ENCODE results near the gene CRYBA1. TPM values are rescaled to one million over a fixed set of nuclear protein-coding genes. Genes with fewer than 3 reads are reported as not detected.

The CRYBA1 gene
- total and polyA plus RNA-seq, 2 of the 8 experiments (the other 6 are each of a cell fraction or from before 2014, with no cell fraction given): not detected

DNA sequence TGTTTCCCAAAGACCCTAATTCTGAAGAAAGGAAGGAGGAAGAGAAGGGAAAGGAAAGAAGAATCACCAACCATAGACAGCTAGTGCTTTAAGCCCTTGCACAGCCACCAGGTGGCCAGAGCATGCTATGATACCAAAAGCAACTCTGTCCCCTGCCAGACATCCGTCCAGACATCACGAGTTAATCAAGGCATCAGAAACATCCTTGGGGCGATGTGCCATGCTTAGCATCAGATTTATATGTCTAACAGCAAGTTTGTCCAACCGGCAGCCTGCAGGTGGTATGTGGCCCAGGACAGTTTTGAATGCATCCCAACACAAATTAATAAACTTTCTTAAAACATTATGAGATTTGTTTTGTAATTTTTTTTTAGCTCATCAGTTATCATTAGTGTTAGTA lies 2.9 kb upstream of the CRYBA1 start:
- no peak overlapping the region for H3K27ac ChIP-seq (ENCODE audit: low read depth, low read length)
- H3K18ac ChIP-seq (ENCODE audit: extremely low read depth, low read length): no peak overlapping the region
- ChIA-PET POLR2A (ENCODE audit: partially characterized antibody) (interaction anchor here (1.3 kb wide), 1 partner anchor 10 kb away, joined by 3 read pairs; no protein-coding TSS in a partner anchor), CTCF (ENCODE audit: partially characterized antibody) (interaction anchor here (0.8 to 5.1 kb wide), 15 partner anchors 8 to 120 kb away, joined by 3 to 34 read pairs (median 4); partner anchors contain the start of gene MYO18A)
- no peak overlapping the region for H2BK5ac ChIP-seq (ENCODE audit: low read depth, low read length)
- WGBS, 2 experiments (ENCODE audit: extremely low coverage in 1 of 2, insufficient coverage in 1 of 2, insufficient read length in 1 of 2, insufficient replicate concordance in 2 of 2, low coverage in 1 of 2, low lambda C conversion rate in 2 of 2, missing lambda C conversion rate in 1 of 2): 80% methylated on average over 4 of the region's 4 CpGs; no CpG with 5 or more reads in 1 of the 2 experiments
- no peak overlapping the region for H3K4me3 ChIP-seq (ENCODE audit: extremely low read depth in 1 of 4, insufficient read depth in 2 of 4, low read depth in 3 of 4, low read length in 4 of 4)
- H3K4ac ChIP-seq (replicated peaks; ENCODE audit: insufficient read length, low read depth, low read length): no peak overlapping the region
- no peaks in the 10 kb centered on the region for H3K9me3 ChIP-seq (ENCODE audit: insufficient read depth in 2 of 2, low read depth in 1 of 2, low read length in 1 of 2)
- H4K8ac ChIP-seq (ENCODE audit: extremely low read depth, insufficient read depth, low read length): no peak overlapping the region
- no peaks in the 10 kb centered on the region for H3K23me2 ChIP-seq (ENCODE audit: low read depth, low read length)
- no peak overlapping the region for H2AK5ac ChIP-seq (ENCODE audit: low read depth, low read length)
- H4K20me1 ChIP-seq (replicated peaks in 1 of 2; ENCODE audit: control insufficient read depth in 1 of 2, insufficient read depth in 2 of 2, low read length in 2 of 2): no peaks in the 10 kb centered on the region
- no peak overlapping the region for H2BK20ac ChIP-seq (ENCODE audit: low read length)
- H3K36me3 ChIP-seq (ENCODE audit: control insufficient read depth in 2 of 4, insufficient read depth in 4 of 4, low read length in 3 of 4): no peaks in the 10 kb centered on the region
- no peak overlapping the region for H4K5ac ChIP-seq (ENCODE audit: insufficient read length, low read depth, low read length)
- DNase-seq (ENCODE audit: low read depth in 1 of 2, low spot score in 2 of 2) (no peak), FAIRE-seq (peak; percentile 13)
- no peak for TF ChIP-seq GABPA (IDR thresholded peaks at IDR 0.05; ENCODE audit: borderline replicate concordance, insufficient read depth, low read length)
- TF ChIP-seq, protein P1, sequence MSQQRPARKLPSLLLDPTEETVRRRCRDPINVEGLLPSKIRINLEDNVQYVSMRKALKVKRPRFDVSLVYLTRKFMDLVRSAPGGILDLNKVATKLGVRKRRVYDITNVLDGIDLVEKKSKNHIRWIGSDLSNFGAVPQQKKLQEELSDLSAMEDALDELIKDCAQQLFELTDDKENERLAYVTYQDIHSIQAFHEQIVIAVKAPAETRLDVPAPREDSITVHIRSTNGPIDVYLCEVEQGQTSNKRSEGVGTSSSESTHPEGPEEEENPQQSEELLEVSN (IDR thresholded peaks at IDR 0.05): no peak
- peak; percentile 25 to 51; a peak in 3 of 4 replicates for TF ChIP-seq RAD21 (IDR thresholded peaks at IDR 0.05 in 1 of 2, conservative IDR thresholded peaks at IDR 0.05 in 1 of 2; ENCODE audit: low read depth in 2 of 2, low read length in 2 of 2)
- TF ChIP-seq BRCA1 (IDR thresholded peaks at IDR 0.05; ENCODE audit: low read depth, low read length): no peak
- no peak for TF ChIP-seq EGR1 (IDR thresholded peaks at IDR 0.05; ENCODE audit: borderline replicate concordance, low read depth, low read length)
- TF ChIP-seq, protein P2, sequence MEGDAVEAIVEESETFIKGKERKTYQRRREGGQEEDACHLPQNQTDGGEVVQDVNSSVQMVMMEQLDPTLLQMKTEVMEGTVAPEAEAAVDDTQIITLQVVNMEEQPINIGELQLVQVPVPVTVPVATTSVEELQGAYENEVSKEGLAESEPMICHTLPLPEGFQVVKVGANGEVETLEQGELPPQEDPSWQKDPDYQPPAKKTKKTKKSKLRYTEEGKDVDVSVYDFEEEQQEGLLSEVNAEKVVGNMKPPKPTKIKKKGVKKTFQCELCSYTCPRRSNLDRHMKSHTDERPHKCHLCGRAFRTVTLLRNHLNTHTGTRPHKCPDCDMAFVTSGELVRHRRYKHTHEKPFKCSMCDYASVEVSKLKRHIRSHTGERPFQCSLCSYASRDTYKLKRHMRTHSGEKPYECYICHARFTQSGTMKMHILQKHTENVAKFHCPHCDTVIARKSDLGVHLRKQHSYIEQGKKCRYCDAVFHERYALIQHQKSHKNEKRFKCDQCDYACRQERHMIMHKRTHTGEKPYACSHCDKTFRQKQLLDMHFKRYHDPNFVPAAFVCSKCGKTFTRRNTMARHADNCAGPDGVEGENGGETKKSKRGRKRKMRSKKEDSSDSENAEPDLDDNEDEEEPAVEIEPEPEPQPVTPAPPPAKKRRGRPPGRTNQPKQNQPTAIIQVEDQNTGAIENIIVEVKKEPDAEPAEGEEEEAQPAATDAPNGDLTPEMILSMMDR (IDR thresholded peaks at IDR 0.05; ENCODE audit: control extremely low read depth in 1 of 3, insufficient read depth in 1 of 3, low read depth in 1 of 3, low read length in 3 of 3): peak; percentile 40 to 73 (median 50); a peak in 3 of 4 replicates
- TF ChIP-seq HDAC2 (IDR thresholded peaks at IDR 0.05; ENCODE audit: borderline replicate concordance in 1 of 2, low read depth in 2 of 2, low read length in 2 of 2): no peak
- TF ChIP-seq GTF2F1 (IDR thresholded peaks at IDR 0.05; ENCODE audit: borderline replicate concordance, low read depth, low read length): no peak
- no peak overlapping the region for H3K4me2 ChIP-seq (ENCODE audit: insufficient read depth in 1 of 2, low read depth in 2 of 2, low read length in 2 of 2)
- no peak overlapping the region for H3K14ac ChIP-seq (ENCODE audit: insufficient read length)
- H3K79me1 ChIP-seq (ENCODE audit: low read depth, low read length): no peaks in the 10 kb centered on the region
- no peak overlapping the region for H2BK12ac ChIP-seq (ENCODE audit: low read depth, low read length)
- H2AFZ ChIP-seq (ENCODE audit: low read length): no peak overlapping the region
- peaks cover 7 to 13% (median 10%) of the 10 kb centered on the region in 4 experiments; a peak in 6 of 7 replicates for H3K4me1 ChIP-seq (replicated peaks in 1 of 4; ENCODE audit: control insufficient read depth in 3 of 4, insufficient read depth in 4 of 4, low read length in 3 of 4)
- H4K91ac ChIP-seq (replicated peaks; ENCODE audit: insufficient read length, low read length): no peak overlapping the region
- no peak overlapping the region for H3K56ac ChIP-seq (replicated peaks; ENCODE audit: insufficient read length, low read depth, low read length)
- no peak overlapping the region for H2BK120ac ChIP-seq (replicated peaks; ENCODE audit: low read depth, low read length)
- H2BK15ac ChIP-seq (ENCODE audit: low read length): no peak overlapping the region
- no peak overlapping the region for H3K23ac ChIP-seq (ENCODE audit: insufficient read length)
- H3K9ac ChIP-seq (replicated peaks in 1 of 4; ENCODE audit: extremely low read depth in 1 of 4, low read depth in 3 of 4, low read length in 3 of 4): no peak overlapping the region
- H3K79me2 ChIP-seq (ENCODE audit: control insufficient read depth in 1 of 2, insufficient read depth in 2 of 2, low read length in 2 of 2): no peaks in the 10 kb centered on the region
- H3K27me3 ChIP-seq (replicated peaks in 1 of 4; ENCODE audit: control insufficient read depth in 3 of 4, extremely low read depth in 1 of 4, insufficient read depth in 3 of 4, low read length in 3 of 4): no peaks in the 10 kb centered on the region
